Activated T-helper 1 cell treated with anti-CD3 and anti-CD28 coated beads, Interleukin-12 subunit alpha, Interleukin-12 subunit beta, Interleukin-2, Interleukin-4 antibody, amounts not matched to agents 30 ng/mL and 10 ng/mL and 1 ng/mL, durations not matched to agents 14 hours and 24 hours and 36 hours (primary cell): Measurements from ENCODE around the gene NRCAM. TPM values are rescaled to one million over a fixed set of nuclear protein-coding genes. Genes with fewer than 3 reads are reported as not detected.

ENCODE experiments used
- DNase-seq: peaks from one replicate; pipeline ENCODE4 v3.0.0; 2021; ENCODE audit warnings: low spot score
- H3K27ac Mint-ChIP-seq: one replicate; pipeline ENCODE4 v1.8.0; 2021; ENCODE audit warnings: mild to moderate bottlenecking, mixed read lengths
- H3K27me3 Mint-ChIP-seq: one replicate; pipeline ENCODE4 v1.8.0; 2022; ENCODE audit warnings: mild to moderate bottlenecking, moderate library complexity, mixed read lengths; ENCODE audit not compliant: insufficient read depth
- H3K36me3 Mint-ChIP-seq: one replicate; pipeline ENCODE4 v1.8.0; 2021; ENCODE audit warnings: low read depth, mixed read lengths
- H3K4me1 Mint-ChIP-seq: one replicate; pipeline ENCODE4 v1.8.0; 2021; ENCODE audit warnings: low read depth, mixed read lengths
- H3K4me3 Mint-ChIP-seq: one replicate; pipeline ENCODE4 v1.8.0; 2021; ENCODE audit warnings: mild to moderate bottlenecking, moderate library complexity, mixed read lengths
- H3K9me3 Mint-ChIP-seq: one replicate; pipeline ENCODE4 v1.8.0; 2021; ENCODE audit warnings: mixed read lengths
- intact Hi-C: fragments of 100-400 bp; cut with micrococcal nuclease; formaldehyde crosslinking; loops from one replicate; pipeline ENCODE4 v1.15.1; 2024
- total RNA-seq: library from RNA; stranded (reverse); gene quantifications from 2 replicates; pipeline ENCODE4 v1.2.3, GENCODE V29; 2022

NRCAM gene
- total RNA-seq, 1 donor from 2014 or later: 0.21 TPM

GRCh38 chr7:108137040-108137439 is 319.2 kb downstream of the NRCAM start:
- H3K36me3 Mint-ChIP-seq: peaks cover 3% of the 10 kb centered on the region
- H3K4me3 Mint-ChIP-seq: no peak overlapping the region
- peaks cover 5% of the 10 kb centered on the region for H3K9me3 Mint-ChIP-seq
- intact Hi-C loops: loop anchor here (2.0 to 5.0 kb wide), 2 partner anchors 16 to 395 kb away; partner anchors contain the start of gene CBLL1
- peaks cover 27% of the 10 kb centered on the region for H3K4me1 Mint-ChIP-seq
- no peak for DNase-seq
- H3K27ac Mint-ChIP-seq: no peak overlapping the region
- H3K27me3 Mint-ChIP-seq: peaks cover 32% of the 10 kb centered on the region

GRCh38 chr7:108136191-108136688 is 320.0 kb downstream of the NRCAM start:
- no peak for DNase-seq
- no peak overlapping the region for H3K4me3 Mint-ChIP-seq
- H3K27me3 Mint-ChIP-seq: peaks cover 38% of the 10 kb centered on the region
- intact Hi-C loops: loop anchor here (2.0 to 5.0 kb wide), 2 partner anchors 15 to 394 kb away; partner anchors contain the start of gene CBLL1
- peaks cover 5% of the 10 kb centered on the region for H3K9me3 Mint-ChIP-seq
- H3K36me3 Mint-ChIP-seq: peaks cover 3% of the 10 kb centered on the region
- H3K4me1 Mint-ChIP-seq: peaks cover 27% of the 10 kb centered on the region
- H3K27ac Mint-ChIP-seq: peak overlapping the region; percentile 84

DNA sequence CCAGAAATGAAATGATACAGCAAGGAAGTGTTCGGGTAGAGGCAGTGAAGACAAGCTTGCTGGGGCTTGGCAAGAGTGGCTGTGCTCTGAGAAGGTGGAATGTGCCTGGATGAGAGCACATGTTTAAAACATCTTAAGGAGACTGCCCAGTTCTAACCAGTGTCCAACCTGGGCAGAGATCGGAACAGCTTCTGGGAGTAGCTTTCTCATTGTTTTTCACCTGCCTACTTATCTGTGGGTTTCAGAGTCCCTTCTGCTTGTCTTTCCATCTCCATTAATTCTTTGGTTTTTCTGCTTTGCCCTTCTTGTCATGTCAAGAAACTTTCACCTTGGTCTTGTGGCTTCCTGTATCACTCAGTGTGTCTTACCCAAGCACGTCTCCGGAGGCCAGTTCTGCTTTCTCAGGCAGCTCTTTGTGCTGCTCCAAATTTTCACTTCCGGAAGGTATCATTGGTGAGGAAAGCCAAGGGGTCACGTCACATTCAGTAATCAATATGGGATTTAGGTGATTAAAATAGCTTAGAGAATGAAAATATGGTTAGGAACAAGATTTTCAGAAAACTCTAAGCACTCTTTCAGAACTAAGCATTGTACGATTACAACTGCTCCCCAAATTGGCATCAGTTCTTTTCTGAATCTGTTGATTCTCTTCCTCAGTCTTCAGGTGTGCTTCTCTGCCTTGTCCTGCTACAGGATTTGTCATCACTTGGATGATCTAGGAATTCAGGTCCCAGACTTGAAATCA is 320.6 kb downstream of the NRCAM start:
- H3K4me3 Mint-ChIP-seq: no peak overlapping the region
- H3K4me1 Mint-ChIP-seq: peaks cover 27% of the 10 kb centered on the region

GRCh38 chr7:108134486-108134885 is 321.8 kb downstream of the NRCAM start:
- no peak overlapping the region for H3K27ac Mint-ChIP-seq
- peaks cover 3% of the 10 kb centered on the region for H3K36me3 Mint-ChIP-seq
- peaks cover 27% of the 10 kb centered on the region for H3K4me1 Mint-ChIP-seq
- H3K4me3 Mint-ChIP-seq: no peak overlapping the region
- peaks cover 36% of the 10 kb centered on the region for H3K27me3 Mint-ChIP-seq
- intact Hi-C loops: no loop called here
- H3K9me3 Mint-ChIP-seq: peaks cover 5% of the 10 kb centered on the region
- no peak for DNase-seq

More for the DNA sequence above, 320.6 kb downstream of the NRCAM start:
- H3K27ac Mint-ChIP-seq: peak overlapping the region; percentile 84
- intact Hi-C loops: loop anchor here (2.0 to 5.0 kb wide), 2 partner anchors 15 to 393 kb away; partner anchors contain the start of gene CBLL1
- peaks cover 5% of the 10 kb centered on the region for H3K9me3 Mint-ChIP-seq
- H3K27me3 Mint-ChIP-seq: peaks cover 39% of the 10 kb centered on the region
- DNase-seq: peak; percentile 19
- H3K36me3 Mint-ChIP-seq: peaks cover 3% of the 10 kb centered on the region

- DNase-seq: no peak
- Mint-ChIP-seq H3K4me3 (no peak overlapping the region), H3K27ac (no peak overlapping the region), H3K36me3 (peaks cover 3% of the 10 kb centered on the region), H3K9me3 (peaks cover 4% of the 10 kb centered on the region), H3K4me1 (peaks cover 24% of the 10 kb centered on the region), H3K27me3 (peaks cover 28% of the 10 kb centered on the region)
- intact Hi-C loops: no loop called here
Measured at GRCh38 chr7:108132551-108133265, 323.5 kb downstream of the NRCAM start.

DNA sequence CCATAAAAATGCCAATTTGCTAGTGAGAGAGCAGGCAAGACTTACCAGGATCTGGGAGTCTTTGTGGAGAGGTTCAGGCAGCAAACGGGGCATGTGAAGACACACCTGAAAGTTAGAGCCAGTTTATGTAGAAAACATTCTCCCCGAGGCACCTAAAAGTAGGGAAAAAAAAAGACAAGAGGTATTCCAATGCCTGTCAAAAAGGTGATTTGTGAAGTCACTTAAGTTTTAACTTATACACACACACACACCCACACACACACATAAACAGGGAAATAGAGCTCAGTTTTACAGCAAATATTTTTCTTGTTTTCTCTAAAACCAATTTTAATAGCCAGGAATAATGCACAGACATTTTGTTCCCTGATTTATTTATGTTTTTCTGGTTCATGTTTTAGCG is 326.0 kb downstream of the NRCAM start, which contains the start of gene LAMB4:
Gene LAMB4 (minus strand): TSS at position 101 of the 400 bp plus-strand sequence. CDS start 7,197 bp downstream, outside the sequence.
- DNase-seq: no peak
- Mint-ChIP-seq H3K4me3 (no peak within 1 kb of the TSS), H3K9me3 (no peaks in the 10 kb centered on the region), H3K4me1 (peaks cover 6% of the 10 kb centered on the region), H3K27me3 (peaks cover 25% of the 10 kb centered on the region), H3K36me3 (no peaks in the 10 kb centered on the region), H3K27ac (no peak within 1 kb of the TSS)
- intact Hi-C loops: no loop called here

DNA sequence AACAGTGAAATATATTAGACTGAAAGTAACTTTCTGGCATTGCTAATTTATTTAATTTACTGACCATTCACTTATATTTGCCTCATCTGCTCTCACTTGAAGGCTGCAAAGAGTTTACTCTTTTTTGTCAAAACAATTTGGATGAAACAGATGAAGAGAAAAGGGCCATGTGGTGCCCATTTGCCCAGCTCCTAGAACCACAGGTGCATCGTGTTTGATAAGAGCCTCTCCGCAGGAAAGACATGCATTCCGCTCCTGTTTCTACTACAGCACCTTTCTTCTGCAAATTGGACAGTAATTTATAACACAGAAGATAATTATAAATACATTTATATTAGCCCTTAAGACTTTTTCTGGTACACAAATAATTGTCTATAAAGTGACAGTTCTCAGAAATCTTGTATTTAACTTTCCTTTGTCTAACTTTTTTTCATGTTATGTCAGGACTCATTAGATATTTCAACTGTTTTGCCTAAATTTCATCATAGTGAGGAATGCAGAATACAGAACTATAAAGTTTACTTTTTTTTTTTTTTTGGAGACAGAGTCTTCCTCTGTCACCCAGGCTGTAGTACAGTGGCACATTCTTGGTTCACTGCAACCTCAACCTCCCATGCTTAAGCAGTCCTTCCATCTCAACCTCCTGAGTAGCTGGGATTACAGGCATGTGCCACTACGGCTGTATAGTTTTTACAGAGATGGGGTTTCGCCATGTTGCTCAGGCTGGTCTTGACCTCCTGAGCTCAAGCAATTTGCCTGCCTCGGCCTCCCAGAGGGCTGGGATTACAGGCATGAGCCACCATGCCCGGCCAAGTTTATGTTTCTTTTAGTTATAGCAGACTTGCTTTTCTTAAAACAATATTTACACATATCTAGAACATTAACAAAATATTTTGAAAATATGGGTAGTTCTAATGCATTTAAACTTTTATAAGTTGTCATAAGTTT is 326.9 kb downstream of the NRCAM start:
- no peak for DNase-seq
- intact Hi-C loops: no loop called here
- H3K9me3 Mint-ChIP-seq: no peaks in the 10 kb centered on the region
- H3K4me3 Mint-ChIP-seq: no peak overlapping the region
- H3K4me1 Mint-ChIP-seq: no peaks in the 10 kb centered on the region
- peaks cover 26% of the 10 kb centered on the region for H3K27me3 Mint-ChIP-seq
- no peak overlapping the region for H3K27ac Mint-ChIP-seq
- no peaks in the 10 kb centered on the region for H3K36me3 Mint-ChIP-seq

DNA sequence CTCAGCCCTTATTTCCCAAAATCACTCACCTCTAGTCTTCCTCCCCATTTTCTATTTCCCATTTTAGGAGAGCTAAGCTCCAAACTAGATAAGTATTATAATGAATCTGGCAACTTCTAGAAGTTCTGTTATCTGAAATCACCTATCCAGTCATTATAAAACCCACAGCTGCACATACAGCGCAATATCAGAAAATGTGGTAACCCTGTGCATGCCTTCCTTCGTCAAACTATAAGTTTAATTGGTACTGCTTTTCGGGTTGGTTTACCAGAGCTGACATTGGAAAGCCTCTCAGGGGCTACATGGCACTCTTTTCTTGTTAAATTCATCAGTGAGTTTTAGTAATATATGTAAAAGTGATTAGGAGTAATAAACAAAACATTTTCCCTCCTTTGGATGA is 327.7 kb downstream of the NRCAM start:
- Mint-ChIP-seq H3K4me1 (no peaks in the 10 kb centered on the region), H3K9me3 (no peaks in the 10 kb centered on the region), H3K27me3 (peaks cover 19% of the 10 kb centered on the region), H3K4me3 (no peak overlapping the region), H3K36me3 (no peaks in the 10 kb centered on the region), H3K27ac (no peak overlapping the region)
- intact Hi-C loops: no loop called here
- no peak for DNase-seq

- no peak overlapping the region for H3K27ac Mint-ChIP-seq
- intact Hi-C loops: no loop called here
- H3K4me3 Mint-ChIP-seq: no peak overlapping the region
- peaks cover 19% of the 10 kb centered on the region for H3K27me3 Mint-ChIP-seq
- H3K4me1 Mint-ChIP-seq: no peaks in the 10 kb centered on the region
- H3K36me3 Mint-ChIP-seq: no peaks in the 10 kb centered on the region
- H3K9me3 Mint-ChIP-seq: no peaks in the 10 kb centered on the region
- no peak for DNase-seq
Measured at GRCh38 chr7:108127461-108127860, 328.8 kb downstream of the NRCAM start.

- no peak for DNase-seq
- Mint-ChIP-seq H3K27ac (no peak overlapping the region), H3K4me1 (no peaks in the 10 kb centered on the region), H3K4me3 (no peak overlapping the region), H3K27me3 (peaks cover 8% of the 10 kb centered on the region), H3K36me3 (no peaks in the 10 kb centered on the region), H3K9me3 (no peaks in the 10 kb centered on the region)
- intact Hi-C loops: no loop called here
Measured at GRCh38 chr7:108124820-108125219, 331.4 kb downstream of the NRCAM start.

DNA sequence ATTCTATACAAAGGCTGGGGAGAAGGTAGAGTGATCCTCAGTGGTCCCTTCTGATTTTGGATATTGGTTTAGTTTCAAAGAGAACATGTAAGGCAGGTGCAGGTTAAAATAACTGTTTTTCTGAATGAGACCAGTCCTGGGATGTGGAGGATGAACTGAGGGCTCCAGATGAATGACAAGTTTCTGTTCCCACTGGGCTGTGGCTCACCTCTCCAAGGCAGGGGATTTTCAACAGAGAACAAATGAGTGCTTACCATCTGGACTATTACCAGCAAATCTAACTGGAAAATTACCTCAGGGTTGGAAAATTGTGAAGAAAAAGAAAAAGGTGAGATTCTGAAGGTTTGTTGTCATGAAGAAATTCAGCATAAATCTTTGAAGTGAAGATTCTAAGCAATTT is 334.1 kb downstream of the NRCAM start:
- DNase-seq: no peak
- H3K27ac Mint-ChIP-seq: no peak overlapping the region
- no peaks in the 10 kb centered on the region for H3K36me3 Mint-ChIP-seq
- H3K4me1 Mint-ChIP-seq: no peaks in the 10 kb centered on the region
- intact Hi-C loops: no loop called here
- no peaks in the 10 kb centered on the region for H3K9me3 Mint-ChIP-seq
- no peak overlapping the region for H3K4me3 Mint-ChIP-seq
- H3K27me3 Mint-ChIP-seq: peaks cover 7% of the 10 kb centered on the region

DNA sequence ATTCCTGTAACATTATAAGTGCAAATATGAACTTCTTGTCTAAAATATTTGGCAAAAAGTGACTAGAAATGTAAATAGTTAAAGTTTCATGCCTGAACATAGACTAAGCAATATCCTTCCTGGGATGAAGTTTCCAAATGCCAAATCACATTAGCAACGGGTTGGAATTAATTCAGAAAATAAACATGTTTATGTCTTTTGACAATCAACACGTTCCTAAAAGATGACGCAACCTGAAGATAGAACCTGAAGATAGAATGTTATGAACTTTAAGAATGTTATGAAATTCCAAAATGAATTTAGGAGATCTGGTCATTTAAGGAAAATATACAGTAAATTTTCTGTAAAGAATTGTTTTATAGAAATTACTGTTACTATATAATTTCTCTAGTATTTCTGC is 335.3 kb downstream of the NRCAM start:
- Mint-ChIP-seq H3K4me1 (no peaks in the 10 kb centered on the region), H3K27me3 (peaks cover 10% of the 10 kb centered on the region), H3K4me3 (no peak overlapping the region), H3K27ac (no peak overlapping the region), H3K36me3 (no peaks in the 10 kb centered on the region), H3K9me3 (no peaks in the 10 kb centered on the region)
- no peak for DNase-seq
- intact Hi-C loops: loop anchor here (2.0 kb wide), 1 partner anchor 16 kb away; no protein-coding TSS in a partner anchor
